K562 (cell line): ENCODE data around the gene VPS4A. TPM values are rescaled to one million over a fixed set of nuclear protein-coding genes. Genes with fewer than 3 reads are reported as not detected.
"Not testable (repeated sequence)": the region's sequence is repeated elsewhere in the genome, so short reads cannot be mapped to it uniquely, and the experiment has no call there.

ENCODE experiments used
- ATAC-seq: fragments of 200-7000 bp; cut with Tn5 transposase; 3 replicates; pipeline ENCODE4 v1.9.1; 2020; ENCODE audit warnings: moderate library complexity
- BruUV-seq: library from RNA; stranded (reverse); fragments of 400-500 nt; replicated peaks from 2 replicates; lab custom pipeline; 2021; lab: Mats Ljungman, UMichigan
- CTCF ChIA-PET: fragments of 300-600 bp; formaldehyde crosslinking; extraction: SDS; loops from one replicate; lab custom pipeline; 2021; ENCODE audit warnings: low intra/inter-chr PET ratio; lab: Yijun Ruan, JAX
- POLR2A ChIA-PET: fragments of 300-600, 350-650 bp; sonication (Branson Sonifier 250); formaldehyde crosslinking; extraction: SDS; loops from one replicate; lab custom pipeline; 2021; ENCODE audit warnings: antibody characterized with exemption, inconsistent platforms; lab: Yijun Ruan, JAX
- DNase-seq, 4 experiments: peaks; one replicate each; pipeline versions ENCODE4 v3.0.0 to v3.0.0-alpha.2; 2011 to 2018; ENCODE audit warnings: low spot score in 3 of 4, mixed read lengths in 3 of 4; ENCODE audit errors: extremely low read depth in 1 of 4
- FAIRE-seq: peaks from 2 replicates; lab custom pipeline; 2011; peaks lifted over from hg19 to GRCh38; lab: Jason Lieb, UNC
- H2AFZ ChIP-seq: 2 replicates; pipeline ENCODE4 v1.6.0; 2011; ENCODE audit warnings: low read depth, low read length, control low read depth, inconsistent platforms
- H3K27ac ChIP-seq: fragments of 200-600 bp; 3 replicates; pipeline ENCODE4 v1.8.0; 2011; ENCODE audit warnings: low read depth, mild to moderate bottlenecking, control low read depth, inconsistent platforms, low read length, moderate library complexity, mixed read lengths; ENCODE audit errors: extremely low read depth
- H3K27me3 ChIP-seq, 2 experiments: fragments of 300-600 bp in 1 of 2; 2 replicates in 1 of 2; 3 replicates in 1 of 2; pipeline versions ENCODE4 v1.6.0 to v1.8.0; 2011; ENCODE audit warnings: inconsistent platforms in 2 of 2, low read length in 2 of 2, mild to moderate bottlenecking in 1 of 2, mixed read lengths in 1 of 2, moderate library complexity in 1 of 2; ENCODE audit not compliant: control insufficient read depth in 2 of 2, insufficient read depth in 2 of 2
- H3K36me3 ChIP-seq: fragments of 300-600 bp; 3 replicates; pipeline ENCODE4 v1.8.0; 2011; ENCODE audit warnings: mild to moderate bottlenecking, low read length, inconsistent platforms; ENCODE audit not compliant: control insufficient read depth, insufficient read depth
- H3K4me1 ChIP-seq, 2 experiments: fragments of 200-600 bp in 1 of 2; replicated peaks in 1 of 2; 2 replicates in 1 of 2; 3 replicates in 1 of 2; pipeline versions ENCODE4 v1.5.1 to v1.8.0; 2011; ENCODE audit warnings: inconsistent platforms in 2 of 2, low read length in 2 of 2, mild to moderate bottlenecking in 1 of 2, mixed read lengths in 1 of 2, moderate library complexity in 1 of 2; ENCODE audit not compliant: control insufficient read depth in 2 of 2, insufficient read depth in 2 of 2
- H3K4me2 ChIP-seq: 2 replicates; pipeline ENCODE4 v1.6.1; 2011; ENCODE audit warnings: low read length, control low read depth, inconsistent platforms, mixed read lengths; ENCODE audit not compliant: insufficient read depth
- H3K4me3 ChIP-seq: fragments of 200-600 bp; sonication (generic), shearing (Covaris generic); 2 replicates; pipeline ENCODE4 v1.5.1; 2016; ENCODE audit warnings: control low read depth, inconsistent platforms
- H3K79me2 ChIP-seq: fragments of 200-600 bp; 3 replicates; pipeline ENCODE4 v1.8.0; 2011; ENCODE audit warnings: low read length, inconsistent platforms; ENCODE audit not compliant: control insufficient read depth, insufficient read depth
- H3K9ac ChIP-seq, 2 experiments: 2 replicates each; pipeline versions ENCODE4 v1.6.0 to v1.6.1; 2011; ENCODE audit warnings: low read depth in 2 of 2, low read length in 2 of 2, control low read depth in 1 of 2, inconsistent platforms in 1 of 2, mild to moderate bottlenecking in 1 of 2, mixed read lengths in 1 of 2; ENCODE audit not compliant: insufficient read depth in 1 of 2
- H3K9me1 ChIP-seq: one replicate; pipeline ENCODE4 v1.6.0; 2011; ENCODE audit warnings: inconsistent platforms, mild to moderate bottlenecking, low read length, moderate library complexity; ENCODE audit not compliant: control insufficient read depth, insufficient read depth
- H3K9me3 ChIP-seq: replicated peaks from 2 replicates; pipeline ENCODE4 v1.5.1; 2011; ENCODE audit warnings: low read depth, low read length, inconsistent platforms; ENCODE audit not compliant: control insufficient read depth, insufficient read depth
- H4K20me1 ChIP-seq: replicated peaks from 2 replicates; pipeline ENCODE4 v1.6.1; 2011; ENCODE audit warnings: low read length, inconsistent platforms, mixed read lengths; ENCODE audit not compliant: control insufficient read depth, insufficient read depth
- CBX2 ChIP-seq: fragments of 200-600 bp; sonication (generic); IDR thresholded peaks from one replicate; pipeline ENCODE4 v1.6.1; 2012; ENCODE audit warnings: mild to moderate bottlenecking, low read length, inconsistent platforms; ENCODE audit not compliant: insufficient read depth, poor library complexity, severe bottlenecking
- NFIC ChIP-seq: fragments of 450-650 bp; IDR thresholded peaks from 2 replicates; pipeline ENCODE4 v1.6.1; 2017; ENCODE audit warnings: mild to moderate bottlenecking, inconsistent platforms
- SMAD3 ChIP-seq: fragments of 450-650 bp; formaldehyde crosslinking; conservative IDR thresholded peaks from 2 replicates; pipeline ENCODE4 v1.4.0; 2020; ENCODE audit warnings: mild to moderate bottlenecking
- SOX6 ChIP-seq: fragments of 450-650 bp; IDR thresholded peaks from 2 replicates; pipeline ENCODE4 v1.6.1; 2014; ENCODE audit warnings: mild to moderate bottlenecking
- TAF15 ChIP-seq: fragments of 200-400 bp; formaldehyde crosslinking; IDR thresholded peaks from 2 replicates; pipeline ENCODE4 v1.6.1; 2017; ENCODE audit warnings: mild to moderate bottlenecking, low read depth, low read length, moderate library complexity
- WGBS: fragments of 100-300 bp; shearing (Covaris generic); methylation state at CpG from one replicate; pipeline ENCODE4 v1.1.6; 2016; ENCODE audit warnings: low coverage, mixed read lengths; ENCODE audit not compliant: insufficient coverage; ENCODE audit errors: missing lambda C conversion rate; 5-methylcytosine and 5-hydroxymethylcytosine counted together
- in situ Hi-C: fragments of 300-500 bp; cut with MboI; formaldehyde crosslinking; loops from 4 replicates; pipeline ENCODE4 v1.15.0; 2018; ENCODE audit warnings: inconsistent platforms, mixed read lengths
- intact Hi-C: fragments of 100-400 bp; cut with micrococcal nuclease; formaldehyde crosslinking; loops from 2 replicates; pipeline ENCODE4 v1.14.2; 2022
- polyA plus RNA-seq, 8 experiments: library from polyadenylated mRNA; depleted of rRNA in 4 of 8; stranded (reverse) in 5 of 8; unstranded in 3 of 8; fragments of >200 nt; fragmentation: Nextera tagmentation in 2 of 8; fragmentation: Illumina TruSeq in 1 of 8; extraction: Ambion mirVana in 2 of 8; extraction: Trizol in 1 of 8; gene quantifications; 2 replicates each; pipeline versions ENCODE4 v1.2.1 to v1.2.3, GENCODE V29; 2011 to 2014; ENCODE audit warnings: inconsistent platforms in 1 of 8, missing spikeins in 1 of 8
- total RNA-seq, 7 experiments: library from RNA; depleted of rRNA in 6 of 7; stranded (reverse); fragments of >200 nt in 6 of 7; fragmentation: Illumina TruSeq in 2 of 7; extraction: Trizol in 2 of 7; gene quantifications; 2 replicates each; pipeline versions ENCODE4 v1.2.1 to v1.2.3, GENCODE V29; 2011 to 2021; ENCODE audit warnings: low replicate concordance in 1 of 7

The VPS4A gene
- total and polyA plus RNA-seq, 9 of the 15 experiments (the other 6 are each of a cell fraction or from before 2014, with no cell fraction given): 7.6 to 45.4 (median 29.9) TPM

GRCh38 chr16:69351309-69352027 is 40.3 kb downstream of the VPS4A start, which contains the start of gene TMED6:
Gene TMED6 (minus strand): TSS chr16:69351786. CDS start chr16:69351753, 33 bp downstream.
- H3K9me1 ChIP-seq: no peaks in the 10 kb centered on the region
- POLR2A ChIA-PET: interaction anchor here (0.7 to 1.3 kb wide), 2 partner anchors 11 to 274 kb away, joined by 3 read pairs; no protein-coding TSS in a partner anchor
- no peaks in the 10 kb centered on the region for H3K27me3 ChIP-seq
- FAIRE-seq: no peak
- WGBS: 77% methylated on average over 12 of the region's 12 CpGs
- no peaks in the 10 kb centered on the region for H3K79me2 ChIP-seq
- H3K9me3 ChIP-seq: no peaks in the 10 kb centered on the region
- no peaks in the 10 kb centered on the region for H4K20me1 ChIP-seq
- peaks cover 14% of the 10 kb centered on the region; the same call in 1 of the 3 replicates for H3K36me3 ChIP-seq
- no peak within 1 kb of the TSS for H2AFZ ChIP-seq
- TF ChIP-seq CBX2 (no peak), SMAD3 (CRISPR knock-in tag) (no peak), TAF15 (no peak), SOX6 (no peak), NFIC (peak; percentile 57; the same call in 1 of the 2 replicates)
- no peak for ATAC-seq
- BruUV-seq: no TSS peak
- in situ Hi-C loops: no loop called here
- intact Hi-C loops: no loop called here
- H3K4me2 ChIP-seq: no peak within 1 kb of the TSS
- no peak within 1 kb of the TSS for H3K4me3 ChIP-seq
- DNase-seq: no peak
- no peak within 1 kb of the TSS for H3K27ac ChIP-seq
- CTCF ChIA-PET: no interaction called here
- H3K4me1 ChIP-seq: no peaks in the 10 kb centered on the region; a peak in 1 of 5 replicates
- H3K9ac ChIP-seq: no peak within 1 kb of the TSS

- H3K4me3 ChIP-seq, intact Hi-C loops, H3K27ac ChIP-seq, in situ Hi-C loops, H3K4me1 ChIP-seq, FAIRE-seq, H2AFZ ChIP-seq, DNase-seq, POLR2A ChIA-PET, BruUV-seq, H3K9me3 ChIP-seq, ATAC-seq, H3K27me3 ChIP-seq, H3K4me2 ChIP-seq, CTCF ChIA-PET, H3K9ac ChIP-seq, H3K9me1 ChIP-seq, H4K20me1 ChIP-seq, H3K79me2 ChIP-seq: not testable (repeated sequence)
- WGBS: 92% methylated on average over 7 of the region's 9 CpGs
- H3K36me3 ChIP-seq: peaks cover 53% of the 10 kb centered on the region
These were observed 48.9 kb downstream of the VPS4A start for GRCh38 chr16:69360070-69360469.
